Measurements from ENCODE around the gene TMEM9B.

GRCh38 chr11:8937159-8937558, 27.1 kb downstream of the TMEM9B start:
- TF ChIP-seq, protein P1, sequence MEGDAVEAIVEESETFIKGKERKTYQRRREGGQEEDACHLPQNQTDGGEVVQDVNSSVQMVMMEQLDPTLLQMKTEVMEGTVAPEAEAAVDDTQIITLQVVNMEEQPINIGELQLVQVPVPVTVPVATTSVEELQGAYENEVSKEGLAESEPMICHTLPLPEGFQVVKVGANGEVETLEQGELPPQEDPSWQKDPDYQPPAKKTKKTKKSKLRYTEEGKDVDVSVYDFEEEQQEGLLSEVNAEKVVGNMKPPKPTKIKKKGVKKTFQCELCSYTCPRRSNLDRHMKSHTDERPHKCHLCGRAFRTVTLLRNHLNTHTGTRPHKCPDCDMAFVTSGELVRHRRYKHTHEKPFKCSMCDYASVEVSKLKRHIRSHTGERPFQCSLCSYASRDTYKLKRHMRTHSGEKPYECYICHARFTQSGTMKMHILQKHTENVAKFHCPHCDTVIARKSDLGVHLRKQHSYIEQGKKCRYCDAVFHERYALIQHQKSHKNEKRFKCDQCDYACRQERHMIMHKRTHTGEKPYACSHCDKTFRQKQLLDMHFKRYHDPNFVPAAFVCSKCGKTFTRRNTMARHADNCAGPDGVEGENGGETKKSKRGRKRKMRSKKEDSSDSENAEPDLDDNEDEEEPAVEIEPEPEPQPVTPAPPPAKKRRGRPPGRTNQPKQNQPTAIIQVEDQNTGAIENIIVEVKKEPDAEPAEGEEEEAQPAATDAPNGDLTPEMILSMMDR (IDR thresholded peaks at IDR 0.05), result no peak
- TF ChIP-seq POLR2A (IDR thresholded peaks at IDR 0.05), result no peak
